Mammary epithelial cell (primary cell): ENCODE data around the gene EIF2A.

Experiments
- CTCF ChIP-seq, 2 donors: IDR thresholded peaks in 1 of 2; conservative IDR thresholded peaks in 1 of 2; 2 replicates each; pipeline ENCODE4 v1.5.1; 2011 to 2012; ENCODE audit warnings: inconsistent platforms in 2 of 2, low read length in 2 of 2, mild to moderate bottlenecking in 2 of 2, control low read depth in 1 of 2, low read depth in 1 of 2; ENCODE audit not compliant: insufficient read depth in 1 of 2; ENCODE audit errors: extremely low read depth in 1 of 2
- EZH2 ChIP-seq: IDR thresholded peaks from 2 replicates; pipeline ENCODE4 v1.6.1; 2012; ENCODE audit warnings: low read length, inconsistent platforms, borderline replicate concordance

DNA sequence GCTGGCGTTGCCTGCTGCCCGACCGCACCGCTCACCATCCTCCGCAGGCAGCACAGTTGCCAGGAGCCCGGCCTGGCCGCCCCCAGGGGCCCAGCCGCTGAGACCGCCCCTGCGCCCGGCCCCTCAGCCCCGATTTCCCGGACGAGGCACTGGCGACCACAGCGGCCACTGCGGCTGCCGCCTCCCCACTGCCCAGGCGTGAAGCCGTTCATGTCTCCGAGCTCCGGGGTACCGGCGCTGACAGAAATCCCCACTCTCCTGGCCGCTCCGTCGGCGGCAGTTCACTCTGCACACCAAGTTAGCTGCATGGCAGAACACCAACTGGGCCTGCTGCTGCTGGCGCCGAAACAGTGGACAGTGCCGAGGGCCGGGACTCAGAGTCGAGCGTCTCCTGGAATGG is 65.1 kb downstream of the EIF2A start:
- TF ChIP-seq CTCF (conservative IDR thresholded peaks at IDR 0.05 in 1 of 2, IDR thresholded peaks at IDR 0.05 in 1 of 2; ENCODE audit: extremely low read depth in 1 of 2, insufficient read depth in 1 of 2, low read depth in 1 of 2, low read length in 2 of 2), result no peak
- no peak for TF ChIP-seq EZH2
